Measurements from ENCODE around the gene PSME2. TPM values are rescaled to one million over a fixed set of nuclear protein-coding genes. Genes with fewer than 3 reads are reported as not detected.

Gene PSME2
- total and polyA plus RNA-seq, 7 experiments from 2014 or later = 120 to 777 (median 146) TPM

DNA sequence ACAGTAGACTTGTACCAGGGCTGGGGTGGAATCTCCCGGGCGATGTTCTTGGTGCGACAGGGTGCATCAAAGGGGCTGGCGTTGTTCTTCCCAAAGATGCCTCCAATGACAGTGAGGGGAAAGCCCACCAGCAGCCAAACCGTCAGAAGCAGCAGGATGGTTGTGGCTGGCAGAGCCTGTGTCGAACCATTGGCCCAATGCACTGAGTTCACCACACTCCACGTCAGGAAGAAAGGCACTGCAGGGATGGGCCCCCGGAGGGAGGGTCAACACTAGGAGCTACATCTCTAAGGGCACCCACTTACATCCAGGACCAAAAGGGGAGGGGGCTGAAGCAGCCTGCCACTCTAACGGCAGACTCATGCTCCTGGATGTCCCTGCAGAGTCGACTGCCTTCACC, 44.0 kb upstream of the PSME2 start:
- peaks cover 31 to 66% (median 59%) of the 10 kb centered on the region in 7 donors for H3K4me1 Mint-ChIP-seq
- ChIA-PET POLR2A (interaction anchor here (0.7 kb wide), 1 partner anchor 1150 kb away, joined by 3 read pairs; no protein-coding TSS in a partner anchor), CTCF (no interaction called here)
- Histone ChIP-seq H3K27me3 (ENCODE audit: control insufficient read depth in 2 of 2, insufficient read depth in 2 of 2, low read length in 2 of 2) (no peaks in the 10 kb centered on the region), H3K27ac (ENCODE audit: low read depth, low read length) (no peak overlapping the region), H3K36me3 (ENCODE audit: control insufficient read depth in 2 of 3, insufficient read depth in 3 of 3, low read length in 3 of 3) (peaks cover 0 to 34% (median 5%) of the 10 kb centered on the region in 3 experiments), H3K9me3 (ENCODE audit: control insufficient read depth in 2 of 3, low read length in 3 of 3) (no peaks in the 10 kb centered on the region), H3K4me3 (ENCODE audit: low read length) (no peak overlapping the region), H3K4me1 (ENCODE audit: control insufficient read depth in 2 of 2, insufficient read depth in 2 of 2, low read length in 2 of 2) (peaks cover 21 to 27% of the 10 kb centered on the region in 2 donors)
- no peaks in the 10 kb centered on the region for H3K27me3 Mint-ChIP-seq
- intact Hi-C loops (cut with micrococcal nuclease) = no loop called here
- ATAC-seq = no peak
- no peaks in the 10 kb centered on the region for H3K9me3 Mint-ChIP-seq
- DNase-seq = no peak
- peak overlapping the region in 2 of 9 donors; percentile 17 to 78 for H3K27ac Mint-ChIP-seq
- peaks cover 0 to 24% (median 11%) of the 10 kb centered on the region in 5 donors for H3K36me3 Mint-ChIP-seq
- H3K4me3 Mint-ChIP-seq = no peak overlapping the region

DNA sequence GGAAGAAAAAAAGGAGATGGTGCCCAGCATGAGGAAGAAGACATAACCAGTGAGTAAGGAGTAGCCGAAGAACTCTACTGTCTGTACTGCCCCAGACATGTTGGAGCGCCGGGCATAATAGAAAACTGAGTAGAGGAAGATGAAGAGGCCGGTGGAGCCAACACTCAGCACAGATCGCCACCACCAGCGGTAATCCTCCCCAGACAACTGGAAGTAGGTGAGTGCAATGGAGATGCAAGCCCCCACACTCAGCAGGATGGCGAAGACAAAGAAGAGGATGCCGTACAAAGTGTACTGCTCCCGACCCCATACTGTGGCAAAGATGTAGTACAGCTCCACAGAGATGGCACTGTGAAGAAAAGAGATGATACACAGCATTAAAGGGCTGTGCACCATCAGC, 43.0 kb upstream of the PSME2 start:
- H3K4me3 ChIP-seq (ENCODE audit: low read length) = no peak overlapping the region
- peaks cover 3 to 40% (median 5%) of the 10 kb centered on the region in 3 experiments for H3K36me3 ChIP-seq (ENCODE audit: control insufficient read depth in 2 of 3, insufficient read depth in 3 of 3, low read length in 3 of 3)
- Mint-ChIP-seq H3K9me3 (peaks cover 0 to 2% (median 0%) of the 10 kb centered on the region in 11 donors), H3K4me3 (peak overlapping the region in 2 of 10 donors; percentile 11 to 12), H3K27ac (peak overlapping the region in 8 of 9 donors; percentile 33 to 96 (median 91)), H3K36me3 (peaks cover 0 to 23% (median 11%) of the 10 kb centered on the region in 5 donors), H3K4me1 (peaks cover 31 to 60% (median 53%) of the 10 kb centered on the region in 7 donors), H3K27me3 (no peaks in the 10 kb centered on the region)
- H3K27ac ChIP-seq (ENCODE audit: low read depth, low read length) = peak overlapping the region; percentile 83
- DNase-seq (no peak), ATAC-seq (no peak)
- no peaks in the 10 kb centered on the region for H3K9me3 ChIP-seq (ENCODE audit: control insufficient read depth in 2 of 3, low read length in 3 of 3)
- ChIA-PET POLR2A (interaction anchor here (0.7 to 2.8 kb wide), 12 partner anchors 9 to 1149 kb away, joined by 3 to 21 read pairs (median 4); partner anchors contain the start of genes CHMP4A, DCAF11, MDP1 and NRL), CTCF (interaction anchor here (1.4 to 2.1 kb wide), 2 partner anchors 28 to 53 kb away, joined by 6 to 7 read pairs; partner anchors contain the start of genes IRF9 and TINF2)
- H3K27me3 ChIP-seq (ENCODE audit: control insufficient read depth in 2 of 2, insufficient read depth in 2 of 2, low read length in 2 of 2) = no peaks in the 10 kb centered on the region
- peaks cover 17 to 23% of the 10 kb centered on the region in 2 donors for H3K4me1 ChIP-seq (ENCODE audit: control insufficient read depth in 2 of 2, insufficient read depth in 2 of 2, low read length in 2 of 2)
- intact Hi-C loops (cut with micrococcal nuclease) = loop anchor here in 1 of 2 donors (2.0 kb wide), 1 partner anchor 109 kb away; the partner anchor contains the start of genes DHRS1 and NOP9

DNA sequence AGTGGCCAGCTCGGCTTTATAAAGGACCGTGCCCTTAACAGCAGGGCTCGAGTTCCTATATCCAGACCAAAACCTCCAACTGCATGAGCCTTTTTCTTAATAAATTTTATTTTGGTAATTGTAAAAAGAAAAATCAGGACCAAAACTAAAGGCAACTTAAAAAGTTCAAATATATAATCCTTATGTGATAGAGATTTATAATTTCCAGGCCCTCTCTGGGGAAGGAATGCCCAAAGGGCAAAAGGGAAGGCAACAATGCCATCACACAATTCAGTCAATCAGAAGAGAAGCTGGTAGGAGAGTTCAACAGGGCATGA, 42.6 kb upstream of the PSME2 start:
- peak overlapping the region; percentile 33 to 96 (median 92) for H3K27ac Mint-ChIP-seq
- H3K27me3 ChIP-seq (ENCODE audit: control insufficient read depth in 2 of 2, insufficient read depth in 2 of 2, low read length in 2 of 2) = no peaks in the 10 kb centered on the region
- DNase-seq (no peak), ATAC-seq (no peak)
- ChIA-PET CTCF (interaction anchor here (1.3 to 2.1 kb wide), 3 partner anchors 27 to 248 kb away, joined by 4 to 7 read pairs (median 6); partner anchors contain the start of genes IRF9 and TINF2), POLR2A (interaction anchor here (0.8 to 2.8 kb wide), 19 partner anchors 9 to 151 kb away, joined by 3 to 21 read pairs (median 4); partner anchors contain the start of genes CHMP4A, DCAF11, IRF9 and MDP1)
- H3K4me1 ChIP-seq (ENCODE audit: control insufficient read depth in 2 of 2, insufficient read depth in 2 of 2, low read length in 2 of 2) = peaks cover 15 to 18% of the 10 kb centered on the region in 2 donors
- no peak overlapping the region for H3K4me3 ChIP-seq (ENCODE audit: low read length)
- peaks cover 27 to 56% (median 48%) of the 10 kb centered on the region in 7 donors for H3K4me1 Mint-ChIP-seq
- H3K9me3 ChIP-seq (ENCODE audit: control insufficient read depth in 2 of 3, low read length in 3 of 3) = no peaks in the 10 kb centered on the region
- H3K27ac ChIP-seq (ENCODE audit: low read depth, low read length) = peak overlapping the region; percentile 83
- H3K27me3 Mint-ChIP-seq = no peaks in the 10 kb centered on the region
- intact Hi-C loops (cut with micrococcal nuclease) = loop anchor here in 1 of 2 donors (2.0 kb wide), 1 partner anchor 110 kb away; the partner anchor contains the start of genes DHRS1 and NOP9
- peaks cover 0 to 2% (median 0%) of the 10 kb centered on the region in 11 donors for H3K9me3 Mint-ChIP-seq
- peaks cover 3 to 45% (median 5%) of the 10 kb centered on the region in 3 experiments for H3K36me3 ChIP-seq (ENCODE audit: control insufficient read depth in 2 of 3, insufficient read depth in 3 of 3, low read length in 3 of 3)
- peaks cover 0 to 23% (median 11%) of the 10 kb centered on the region in 5 donors for H3K36me3 Mint-ChIP-seq
- H3K4me3 Mint-ChIP-seq = peak overlapping the region in 9 of 10 donors; percentile 90 to 96 (median 91)

DNA sequence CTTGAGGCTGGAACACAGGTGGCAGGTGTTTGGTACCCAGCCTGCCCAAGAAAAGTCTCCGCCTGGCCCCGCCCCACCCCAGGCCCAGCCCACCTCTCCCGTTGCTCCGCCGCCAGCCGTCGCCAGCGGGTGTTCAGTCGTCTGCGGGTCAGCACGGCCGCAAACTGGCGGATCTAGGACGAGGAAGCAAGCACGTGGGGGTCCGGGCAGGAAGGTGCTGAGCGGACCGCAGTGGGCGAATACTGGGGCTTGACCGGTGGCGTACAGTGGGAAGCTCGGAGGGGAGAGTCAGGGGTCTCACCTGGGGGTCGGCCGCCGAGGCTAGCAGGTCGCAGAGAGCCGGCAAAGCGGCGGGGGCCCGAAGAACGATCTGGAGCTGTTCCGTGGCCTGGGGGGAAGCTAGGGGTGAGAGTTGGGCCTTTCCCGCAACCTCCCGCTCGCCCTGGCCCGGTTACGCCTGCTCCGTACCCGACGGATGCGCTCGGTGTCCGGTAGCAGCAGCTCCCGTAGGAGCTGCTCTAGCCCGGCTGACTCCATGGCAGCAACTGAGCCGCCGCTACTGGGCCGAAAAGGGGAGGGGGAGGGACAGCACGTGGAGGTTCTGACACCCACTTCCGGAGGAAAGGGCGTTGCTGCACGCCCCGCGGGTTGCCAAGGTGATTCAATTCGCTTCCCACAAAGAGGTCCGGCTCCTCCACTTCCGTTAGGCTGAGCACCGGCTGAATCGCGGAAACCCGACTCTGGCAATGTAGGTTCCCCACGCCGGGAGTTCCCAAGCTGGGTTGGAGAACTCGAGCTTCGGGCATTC, 42.0 kb upstream of the PSME2 start, which contains the start of gene IPO4:
TSS of gene IPO4 (minus strand) at position 566 of the 808 bp plus-strand sequence. CDS start at position 537, 29 bp downstream.
- POLR2A ChIA-PET = interaction anchor here (0.6 to 2.8 kb wide), 21 partner anchors 9 to 1155 kb away, joined by 3 to 21 read pairs (median 4); partner anchors contain the start of genes CHMP4A, DCAF11, IRF9 and MDP1
- CTCF ChIA-PET = interaction anchor here (1.3 to 2.1 kb wide), 3 partner anchors 27 to 248 kb away, joined by 4 to 7 read pairs (median 6); partner anchors contain the start of genes IRF9 and TINF2
- Mint-ChIP-seq H3K9me3 (peaks cover 0 to 2% (median 0%) of the 10 kb centered on the region in 11 donors), H3K36me3 (peaks cover 0 to 25% (median 11%) of the 10 kb centered on the region in 5 donors), H3K27me3 (no peaks in the 10 kb centered on the region), H3K4me3 (peak within 1 kb of the TSS; percentile 89 to 96 (median 90)), H3K27ac (peak within 1 kb of the TSS; percentile 82 to 96 (median 92)), H3K4me1 (peaks cover 24 to 53% (median 47%) of the 10 kb centered on the region in 7 donors)
- H3K9me3 ChIP-seq (ENCODE audit: control insufficient read depth in 2 of 3, low read length in 3 of 3) = no peaks in the 10 kb centered on the region
- peaks cover 3 to 49% (median 5%) of the 10 kb centered on the region in 3 experiments for H3K36me3 ChIP-seq (ENCODE audit: control insufficient read depth in 2 of 3, insufficient read depth in 3 of 3, low read length in 3 of 3)
- H3K27me3 ChIP-seq (ENCODE audit: control insufficient read depth in 2 of 2, insufficient read depth in 2 of 2, low read length in 2 of 2) = no peaks in the 10 kb centered on the region
- H3K27ac ChIP-seq (ENCODE audit: low read depth, low read length) = peak within 1 kb of the TSS; percentile 83
- peaks cover 15 to 16% of the 10 kb centered on the region in 2 donors for H3K4me1 ChIP-seq (ENCODE audit: control insufficient read depth in 2 of 2, insufficient read depth in 2 of 2, low read length in 2 of 2)
- ATAC-seq = peak; percentile 97
- DNase-seq = peak; percentile 75 to 97 (median 94)
- intact Hi-C loops (cut with micrococcal nuclease) = loop anchor here (1.0 to 2.0 kb wide), 14 partner anchors 8 to 243 kb away; partner anchors contain the start of genes CHMP4A (in 2 of the 2), GMPR2 (in 2 of the 2), IRF9 (in 2 of the 2) and NEDD8 (in 2 of the 2)
- H3K4me3 ChIP-seq (ENCODE audit: low read length) = peak within 1 kb of the TSS; percentile 89

DNA sequence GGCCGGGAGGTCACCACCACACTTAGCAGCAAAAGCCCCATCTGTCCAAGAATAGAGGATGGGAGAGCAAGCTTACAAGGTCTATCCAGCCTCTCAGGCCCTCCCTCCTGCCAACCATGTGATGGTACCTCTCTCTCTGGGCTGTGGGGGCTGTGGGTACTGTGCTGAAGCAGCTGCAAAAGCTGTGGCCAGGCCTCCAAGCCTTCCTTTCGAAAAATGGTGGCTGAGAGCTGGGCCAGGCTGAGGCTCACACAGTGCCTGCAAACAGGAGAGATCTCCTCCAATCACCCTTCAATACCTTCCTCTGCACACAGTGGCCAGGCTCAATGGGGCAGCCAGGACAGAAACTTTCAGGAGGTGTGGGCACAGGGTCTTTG, 41.1 kb upstream of the PSME2 start:
- Histone ChIP-seq H3K4me1 (ENCODE audit: control insufficient read depth in 2 of 2, insufficient read depth in 2 of 2, low read length in 2 of 2) (peaks cover 15 to 16% of the 10 kb centered on the region in 2 donors), H3K36me3 (ENCODE audit: control insufficient read depth in 2 of 3, insufficient read depth in 3 of 3, low read length in 3 of 3) (peaks cover 5 to 52% (median 10%) of the 10 kb centered on the region in 3 experiments), H3K9me3 (ENCODE audit: control insufficient read depth in 2 of 3, low read length in 3 of 3) (no peaks in the 10 kb centered on the region), H3K4me3 (ENCODE audit: low read length) (peak overlapping the region; percentile 89), H3K27ac (ENCODE audit: low read depth, low read length) (peak overlapping the region; percentile 83), H3K27me3 (ENCODE audit: control insufficient read depth in 2 of 2, insufficient read depth in 2 of 2, low read length in 2 of 2) (no peaks in the 10 kb centered on the region)
- H3K9me3 Mint-ChIP-seq = peaks cover 0 to 3% (median 0%) of the 10 kb centered on the region in 11 donors
- POLR2A ChIA-PET = interaction anchor here (0.7 to 2.8 kb wide), 10 partner anchors 8 to 144 kb away, joined by 3 to 21 read pairs (median 5); partner anchors contain the start of genes CHMP4A, DCAF11, EMC9 and MDP1
- peak overlapping the region in 9 of 10 donors; percentile 89 to 92 (median 90) for H3K4me3 Mint-ChIP-seq
- H3K4me1 Mint-ChIP-seq = peaks cover 20 to 45% (median 41%) of the 10 kb centered on the region in 7 donors
- H3K27me3 Mint-ChIP-seq = no peaks in the 10 kb centered on the region
- DNase-seq (no peak), ATAC-seq (no peak)
- intact Hi-C loops (cut with micrococcal nuclease) = no loop called here
- CTCF ChIA-PET = interaction anchor here (2.1 kb wide), 1 partner anchor 26 kb away, joined by 7 read pairs; the partner anchor contains the start of gene IRF9
- H3K27ac Mint-ChIP-seq = peak overlapping the region; percentile 82 to 96 (median 90)
- H3K36me3 Mint-ChIP-seq = peaks cover 0 to 19% (median 7%) of the 10 kb centered on the region in 5 donors
